HG02588 (cell line): ENCODE measurements around the gene CD81.

ENCODE experiments used
- ATAC-seq: cut with Tn5 transposase; IDR thresholded peaks from one replicate; pipeline ENCODE4 v1.9.1; 2021; ENCODE audit warnings: mild to moderate bottlenecking, moderate library complexity; ENCODE audit not compliant: unreplicated experiment

Gene CD81

GRCh38 chr11:2417856-2418692 is 41.0 kb downstream of the CD81 start:
- ATAC-seq, result no peak

DNA sequence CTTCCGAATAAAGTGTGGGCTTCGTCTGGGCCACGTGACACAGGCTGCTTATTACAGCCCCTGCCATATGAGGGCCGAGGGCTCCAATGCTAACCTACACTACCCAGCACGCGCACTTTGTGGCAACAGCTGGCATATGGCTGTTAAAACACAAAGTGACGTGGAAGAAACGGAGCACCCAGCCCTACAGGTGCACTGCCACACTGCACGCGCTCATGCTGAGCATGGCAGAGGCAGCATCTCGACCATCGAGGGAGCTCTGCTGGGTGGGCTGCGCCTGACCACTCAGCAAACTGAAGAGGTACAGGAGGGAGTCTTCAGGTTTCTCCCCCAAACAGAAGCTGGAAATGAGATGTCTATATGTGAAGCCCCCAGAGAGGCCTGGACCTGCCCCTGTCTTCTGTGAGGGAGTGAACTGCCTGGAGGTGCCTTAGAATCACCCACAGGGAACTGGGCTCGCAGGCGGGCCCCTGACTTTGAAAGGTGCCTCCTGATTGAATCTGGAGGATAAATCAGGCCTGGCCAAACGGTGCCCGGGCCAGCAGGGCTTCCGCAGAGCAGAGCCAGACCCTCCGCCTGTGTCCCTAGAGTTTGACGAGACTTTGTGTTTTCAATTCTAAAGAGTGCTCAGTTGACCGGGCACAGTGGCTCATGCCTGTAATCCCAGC is 41.7 kb downstream of the CD81 start:
- ATAC-seq, result no peak

DNA sequence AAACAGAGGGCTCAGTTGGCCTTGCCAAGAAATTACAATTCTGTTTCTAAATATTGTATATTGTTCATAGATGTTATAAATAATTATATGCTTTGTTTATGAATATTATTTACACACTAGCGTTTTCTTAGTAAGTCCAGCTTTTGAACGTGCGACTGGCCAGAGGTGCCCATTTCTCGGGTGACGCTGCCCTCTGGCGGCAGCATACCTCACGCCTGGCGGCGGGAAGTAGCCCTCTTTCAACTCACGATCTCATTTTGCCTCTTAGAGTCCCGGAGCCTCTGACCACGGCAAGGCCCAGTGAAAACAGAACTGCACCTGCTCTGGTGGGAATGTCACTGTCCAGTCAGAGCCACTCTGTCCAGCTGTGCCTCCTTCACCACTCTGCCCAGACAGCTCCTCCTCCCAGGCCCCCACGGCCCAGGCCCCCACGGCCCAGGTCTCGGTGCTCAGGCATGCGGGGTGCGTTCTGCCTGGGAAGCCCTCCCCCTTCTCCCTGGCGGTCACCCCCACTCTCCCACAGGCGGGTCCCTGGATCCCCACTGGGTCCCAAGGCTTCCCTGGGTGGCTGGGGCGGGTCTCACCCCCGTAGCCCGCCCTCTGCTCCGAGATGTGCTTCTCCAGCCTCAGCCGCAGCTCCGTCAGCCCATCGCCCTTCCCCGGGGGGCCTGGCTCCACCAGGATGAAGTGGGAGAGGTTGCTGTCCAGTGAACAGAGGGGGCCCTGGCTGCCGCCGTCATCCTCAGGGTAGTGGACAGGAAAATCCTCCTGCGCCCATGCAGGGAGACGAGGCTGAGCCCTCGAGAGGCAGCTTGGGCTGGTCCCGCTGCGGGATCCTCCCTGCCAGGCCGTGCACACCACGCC is 42.8 kb downstream of the CD81 start:
- no peak for ATAC-seq

GRCh38 chr11:2420502-2421225 is 43.6 kb downstream of the CD81 start:
- no peak for ATAC-seq

GRCh38 chr11:2421226-2421994 is 44.3 kb downstream of the CD81 start:
- ATAC-seq, result no peak

GRCh38 chr11:2421996-2422395 is 44.9 kb downstream of the CD81 start:
- no peak for ATAC-seq

- ATAC-seq, result no peak
Measured at GRCh38 chr11:2422461-2423156, 45.5 kb downstream of the CD81 start.

DNA sequence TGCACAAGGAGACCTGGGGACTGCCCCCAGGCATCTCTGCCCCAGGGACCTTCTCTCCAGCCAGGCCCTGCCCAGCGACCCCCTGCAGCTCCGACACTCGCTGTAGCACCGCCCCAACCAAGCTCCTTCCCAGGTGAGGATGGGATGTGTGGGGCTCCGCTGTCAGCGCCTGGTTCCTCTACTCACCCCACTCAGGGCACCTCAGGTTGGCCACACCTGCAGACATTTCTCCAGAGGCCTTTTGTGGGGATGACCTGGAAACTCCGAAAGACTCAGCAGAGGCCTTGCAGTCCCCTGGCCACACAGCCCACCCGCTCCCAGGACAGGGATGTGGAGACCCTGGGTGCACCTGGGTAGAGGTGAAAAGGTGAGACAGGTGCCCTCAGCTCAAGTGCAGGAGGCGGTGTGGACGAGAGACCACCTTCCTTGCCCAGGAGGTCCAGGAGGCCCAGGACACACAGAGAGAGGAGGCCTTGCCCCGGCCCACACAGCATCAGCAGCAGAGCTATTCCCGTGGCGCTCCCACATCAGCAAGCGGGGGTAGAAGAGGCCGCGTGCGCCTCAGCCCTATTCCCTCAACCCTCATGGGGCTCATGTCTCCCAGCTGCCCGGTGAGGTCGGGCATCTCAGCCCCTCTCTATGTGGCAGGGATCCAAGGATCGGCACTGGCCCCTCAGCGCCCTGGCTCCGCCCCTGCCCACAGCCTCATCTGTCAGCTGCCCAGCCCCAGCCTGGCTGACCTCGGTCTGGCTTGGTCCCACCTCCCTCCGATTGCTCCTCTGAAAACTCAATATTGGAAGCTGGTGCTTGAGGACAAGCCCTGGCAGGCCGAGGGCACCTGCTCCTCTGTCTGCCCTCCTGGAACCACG is 46.3 kb downstream of the CD81 start:
- no peak for ATAC-seq

DNA sequence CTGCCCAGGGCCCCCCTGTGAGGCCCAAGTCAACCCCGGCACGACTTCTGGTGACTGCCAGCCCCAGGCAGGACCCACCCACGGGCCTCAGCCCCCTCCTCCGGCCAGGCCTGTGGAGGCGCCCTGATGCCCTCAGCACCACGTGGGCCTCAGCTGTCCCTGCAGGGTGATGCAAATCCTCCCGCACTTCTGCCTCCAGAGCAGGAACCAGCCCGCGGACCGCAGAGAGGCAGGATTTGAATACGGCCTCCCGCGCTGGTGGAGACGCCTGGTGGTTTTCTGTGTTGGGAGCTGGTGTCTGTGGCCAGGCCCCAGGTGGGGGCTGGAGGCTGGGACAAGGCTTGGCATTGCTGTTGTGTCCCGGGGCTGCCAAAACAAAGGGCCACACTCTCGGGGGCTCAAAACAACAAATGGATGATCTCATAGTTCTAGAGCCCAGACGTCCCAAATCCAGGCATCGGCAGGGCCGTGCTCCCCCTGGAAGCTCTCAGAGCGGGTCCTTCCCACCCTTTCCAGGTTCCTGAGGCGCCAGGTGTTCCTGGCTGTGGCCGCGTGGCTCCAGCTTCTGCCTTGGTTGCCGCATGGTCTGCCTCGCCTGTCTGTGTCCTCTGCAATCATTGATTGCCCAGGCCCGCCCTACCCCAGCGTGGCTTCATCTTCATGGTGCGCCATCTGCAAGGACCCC is 47.8 kb downstream of the CD81 start:
- ATAC-seq, result no peak

DNA sequence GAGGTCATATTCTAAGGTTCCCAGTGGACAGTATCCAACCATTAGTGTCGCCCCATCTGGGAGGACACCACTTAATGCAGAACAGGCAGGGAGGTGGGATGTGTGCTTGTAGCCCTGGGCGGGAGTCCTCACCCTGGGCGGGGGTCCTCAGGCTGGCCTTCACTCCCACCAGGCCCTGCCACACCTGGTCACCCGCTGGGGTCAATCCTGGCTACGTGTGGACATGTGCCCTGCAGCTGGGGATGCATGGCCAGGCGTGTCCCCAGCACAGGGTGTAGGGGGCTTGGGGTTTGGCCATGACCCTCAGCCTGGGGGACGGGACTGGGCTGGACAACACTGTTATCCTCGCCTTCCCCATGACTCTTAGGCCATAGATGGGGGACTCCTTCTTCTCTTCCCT is 48.4 kb downstream of the CD81 start:
- ATAC-seq, result no peak

GRCh38 chr11:2426221-2426620 is 49.1 kb downstream of the CD81 start:
- no peak for ATAC-seq

- no peak for ATAC-seq
Measured at GRCh38 chr11:2426826-2427521, 49.9 kb downstream of the CD81 start.

DNA sequence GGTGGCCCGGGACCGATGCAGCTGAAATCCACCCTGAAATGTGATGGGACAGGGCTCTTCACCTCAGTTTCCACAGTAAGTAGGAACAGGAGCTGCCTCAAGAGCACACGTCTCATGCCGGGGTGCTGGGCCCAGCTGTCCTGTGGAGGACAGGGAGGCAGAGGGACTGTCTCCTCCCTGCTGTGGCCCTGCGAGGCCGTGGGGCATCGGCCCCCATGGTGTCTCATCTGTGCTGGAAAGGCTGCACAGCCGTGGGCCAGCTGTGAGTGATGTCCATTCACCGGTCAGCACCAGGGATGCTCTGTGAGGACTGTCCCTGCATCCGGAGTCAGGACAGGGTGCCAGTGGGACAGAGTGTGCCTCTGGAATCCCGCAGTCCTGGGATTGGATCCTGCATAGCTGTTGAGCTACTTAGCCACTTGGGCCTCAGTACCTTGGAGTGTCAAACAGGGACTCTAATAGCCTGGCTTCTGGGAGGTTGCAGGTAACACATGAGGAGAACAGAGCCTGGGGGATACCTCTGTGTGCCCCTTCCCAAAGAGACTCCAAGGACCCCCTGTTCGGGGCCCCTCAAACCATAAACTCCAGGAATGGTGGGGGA is 50.7 kb downstream of the CD81 start:
- no peak for ATAC-seq

DNA sequence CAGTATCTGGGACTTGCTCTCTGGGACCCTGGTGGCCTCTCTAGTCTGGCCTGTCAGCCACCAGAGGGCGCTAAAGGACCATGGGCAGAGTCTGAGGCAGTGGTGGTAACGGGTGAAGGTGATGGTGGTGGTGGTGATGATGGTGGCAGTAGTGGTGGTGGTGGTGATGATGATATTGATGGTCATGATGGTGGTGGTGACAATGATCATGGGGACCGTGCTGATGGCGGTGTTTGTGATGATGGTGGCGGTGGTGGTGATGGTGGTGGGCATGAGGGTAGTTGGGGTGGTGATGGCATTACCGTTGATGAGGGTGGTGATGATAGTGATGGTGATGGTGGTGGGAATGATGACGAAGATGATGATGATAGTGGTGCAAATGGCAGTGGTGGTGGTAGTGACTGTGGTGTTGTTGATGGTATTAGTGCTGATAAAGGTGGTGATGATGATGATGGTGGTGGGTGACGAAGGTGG is 51.2 kb downstream of the CD81 start:
- ATAC-seq, result no peak

GRCh38 chr11:2431395-2431794 is 54.3 kb downstream of the CD81 start:
- no peak for ATAC-seq

DNA sequence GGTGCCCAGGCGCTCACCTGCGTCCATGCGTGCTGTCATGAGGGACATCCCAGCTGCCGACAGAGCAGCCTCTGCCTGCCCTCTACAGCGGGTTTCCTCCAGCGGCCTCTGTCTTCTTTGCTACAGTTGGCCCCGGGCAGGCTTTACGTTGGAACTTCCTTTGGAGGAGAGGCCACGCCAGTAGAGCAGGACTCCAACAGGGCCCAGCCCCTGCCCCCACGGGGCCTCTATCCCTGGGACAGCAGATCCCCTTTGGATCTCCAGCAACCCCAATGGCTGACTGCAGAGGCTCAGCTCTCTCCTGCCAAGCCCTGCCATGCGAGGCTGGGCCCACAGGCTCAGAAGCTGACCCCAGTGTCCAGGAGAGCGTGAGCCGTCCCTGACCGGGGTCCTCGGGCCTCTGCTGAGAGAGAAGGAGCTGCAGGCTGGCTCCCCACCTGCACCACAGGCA is 55.1 kb downstream of the CD81 start:
- ATAC-seq, result no peak

- ATAC-seq, result no peak
Measured at GRCh38 chr11:2432628-2433071, 55.5 kb downstream of the CD81 start.
